CD14-positive monocyte (primary cell): Measurements from ENCODE around the gene GPR158. TPM values are rescaled to one million over a fixed set of nuclear protein-coding genes. Genes with fewer than 3 reads are reported as not detected.

ENCODE experiments used
- DNase-seq, 3 donors: peaks; one replicate each; pipeline ENCODE4 v3.0.0-alpha.2; 2011 to 2022
- H2AFZ ChIP-seq: 2 replicates; pipeline ENCODE4 v1.6.0; 2012; ENCODE audit warnings: mild to moderate bottlenecking, low read depth, low read length, inconsistent platforms; ENCODE audit not compliant: insufficient read depth, poor library complexity, severe bottlenecking
- H3K27ac ChIP-seq, 2 donors: 1 replicate in 1 of 2; 2 replicates in 1 of 2; pipeline ENCODE4 v1.5.1; 2012 to 2013; ENCODE audit warnings: low read length in 2 of 2, control low read depth in 1 of 2, inconsistent platforms in 1 of 2, low read depth in 1 of 2, mild to moderate bottlenecking in 1 of 2
- H3K27me3 ChIP-seq, 2 donors: one replicate each; pipeline versions ENCODE4 v1.6.0 to v1.6.1; 2011 to 2013; ENCODE audit warnings: low read length in 2 of 2; ENCODE audit not compliant: control insufficient read depth in 2 of 2, insufficient read depth in 2 of 2
- H3K36me3 ChIP-seq, 2 donors: replicated peaks in 1 of 2; 1 replicate in 1 of 2; 2 replicates in 1 of 2; pipeline versions ENCODE4 v1.5.1 to v1.6.1; 2012 to 2013; ENCODE audit warnings: low read length in 2 of 2, control low read depth in 1 of 2, inconsistent platforms in 1 of 2, mild to moderate bottlenecking in 1 of 2; ENCODE audit not compliant: insufficient read depth in 2 of 2, control insufficient read depth in 1 of 2
- H3K4me1 ChIP-seq, 2 donors: 1 replicate in 1 of 2; 2 replicates in 1 of 2; pipeline versions ENCODE4 v1.5.1 to v1.6.1; 2012 to 2013; ENCODE audit warnings: low read length in 2 of 2, control low read depth in 1 of 2, inconsistent platforms in 1 of 2, mild to moderate bottlenecking in 1 of 2, moderate library complexity in 1 of 2; ENCODE audit not compliant: insufficient read depth in 2 of 2, control insufficient read depth in 1 of 2
- H3K4me2 ChIP-seq: replicated peaks from 2 replicates; pipeline ENCODE3; 2012; ENCODE audit warnings: low read length, moderate library complexity, mild to moderate bottlenecking; ENCODE audit not compliant: poor library complexity, severe bottlenecking; ENCODE audit errors: extremely low read depth
- H3K4me3 ChIP-seq, 3 experiments: fragments of 200-600 bp in 1 of 3; sonication (generic) in 1 of 3; replicated peaks in 1 of 3; 1 replicate in 2 of 3; 2 replicates in 1 of 3; pipeline ENCODE4 v1.5.1; 2011 to 2013; ENCODE audit warnings: low read length in 3 of 3, mild to moderate bottlenecking in 3 of 3, control low read depth in 2 of 3, low read depth in 2 of 3, inconsistent platforms in 1 of 3, moderate library complexity in 1 of 3
- H3K79me2 ChIP-seq: 2 replicates; pipeline ENCODE4 v1.6.0; 2012; ENCODE audit warnings: mild to moderate bottlenecking, control low read depth, inconsistent platforms, low read length, moderate library complexity; ENCODE audit not compliant: insufficient read depth
- H3K9ac ChIP-seq: 2 replicates; pipeline ENCODE4 v1.6.0; 2017; ENCODE audit warnings: low read length, mild to moderate bottlenecking; ENCODE audit not compliant: insufficient read depth, poor library complexity, severe bottlenecking
- H3K9me3 ChIP-seq, 2 donors: replicated peaks in 1 of 2; 1 replicate in 1 of 2; 2 replicates in 1 of 2; pipeline versions ENCODE4 v1.5.1 to v1.6.1; 2012 to 2013; ENCODE audit warnings: low read length in 2 of 2, control low read depth in 1 of 2; ENCODE audit not compliant: control insufficient read depth in 1 of 2, insufficient read depth in 1 of 2
- H4K20me1 ChIP-seq: 2 replicates; pipeline ENCODE4 v1.6.0; 2012; ENCODE audit warnings: mild to moderate bottlenecking, low read length, control low read depth, moderate library complexity; ENCODE audit not compliant: insufficient read depth
- H3K27ac Mint-ChIP-seq, 7 donors: one replicate each; pipeline ENCODE4 v1.8.0; 2020; ENCODE audit warnings: mild to moderate bottlenecking in 7 of 7, mixed read lengths in 7 of 7, moderate library complexity in 6 of 7, inconsistent platforms in 2 of 7
- H3K27me3 Mint-ChIP-seq, 3 donors: one replicate each; pipeline ENCODE4 v1.8.0; 2021 to 2022; ENCODE audit warnings: low read depth in 3 of 3, mild to moderate bottlenecking in 3 of 3, mixed read lengths in 3 of 3, moderate library complexity in 3 of 3, inconsistent platforms in 1 of 3
- H3K36me3 Mint-ChIP-seq, 2 donors: one replicate each; pipeline ENCODE4 v1.8.0; 2020; ENCODE audit warnings: mixed read lengths in 2 of 2, inconsistent platforms in 1 of 2, mild to moderate bottlenecking in 1 of 2
- H3K4me1 Mint-ChIP-seq: one replicate; pipeline ENCODE4 v1.8.0; 2020; ENCODE audit warnings: mild to moderate bottlenecking, mixed read lengths
- H3K4me3 Mint-ChIP-seq, 2 donors: one replicate each; pipeline ENCODE4 v1.8.0; 2020; ENCODE audit warnings: mild to moderate bottlenecking in 2 of 2, mixed read lengths in 2 of 2, moderate library complexity in 1 of 2
- H3K9me3 Mint-ChIP-seq, 7 donors: one replicate each; pipeline ENCODE4 v1.8.0; 2020 to 2022; ENCODE audit warnings: mixed read lengths in 7 of 7, mild to moderate bottlenecking in 6 of 7, moderate library complexity in 6 of 7, inconsistent platforms in 2 of 7
- WGBS: methylation state at CpG from one replicate; pipeline ENCODE4 v1.1.5; 2013; ENCODE audit warnings: missing lambda C conversion rate; ENCODE audit not compliant: insufficient coverage; 5-methylcytosine and 5-hydroxymethylcytosine counted together
- intact Hi-C, 2 donors: fragments of 100-400 bp; cut with micrococcal nuclease; formaldehyde crosslinking; loops; one replicate each; pipeline versions ENCODE4 v1.15.0 to v1.15.1; 2023
- polyA plus RNA-seq, 3 donors: library from polyadenylated mRNA; depleted of rRNA in 1 of 3; unstranded in 2 of 3; stranded (reverse) in 1 of 3; fragments of 300-500 nt in 2 of 3; fragments of >200 nt in 1 of 3; fragmentation: Illumina TruSeq in 2 of 3; gene quantifications; 1 replicate in 2 of 3; 2 replicates in 1 of 3; pipeline ENCODE4 v1.2.3, GENCODE V29; 2012 to 2021
- TF ChIP-seq, protein P1 (sequence below): fragments of 200-600 bp; IDR thresholded peaks from one replicate; pipeline ENCODE4 v1.8.0; 2022; ENCODE audit warnings: antibody characterized with exemption, mild to moderate bottlenecking

The GPR158 gene
- polyA plus RNA-seq, 3 donors: not detected

DNA sequence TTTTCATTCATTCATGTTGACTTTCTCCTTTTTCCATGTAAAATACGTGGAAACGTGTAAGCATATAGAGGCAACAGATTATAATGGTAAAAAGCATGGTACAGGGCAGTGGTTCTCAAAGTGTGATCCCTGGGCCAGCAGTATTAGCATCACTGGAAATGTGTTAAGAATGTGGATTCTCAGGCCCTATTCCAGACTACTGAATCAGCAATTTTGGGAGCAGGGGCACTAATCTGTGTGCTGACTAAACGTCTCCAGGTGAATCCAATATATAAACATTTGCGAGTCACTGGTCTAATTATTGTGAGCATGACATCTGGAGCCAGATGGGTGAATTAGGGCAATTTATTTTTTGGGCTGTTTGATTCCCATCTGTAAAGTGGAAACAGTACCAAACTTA lies 5.1 kb upstream of the GPR158 start:
- Mint-ChIP-seq H3K9me3 (peaks cover 1 to 10% (median 7%) of the 10 kb centered on the region in 7 donors), H3K27me3 (peaks cover 15 to 18% (median 17%) of the 10 kb centered on the region in 3 donors), H3K27ac (no peak overlapping the region), H3K4me3 (no peak overlapping the region), H3K36me3 (no peaks in the 10 kb centered on the region), H3K4me1 (peaks cover 1% of the 10 kb centered on the region)
- H3K79me2 ChIP-seq: no peaks in the 10 kb centered on the region
- no peak overlapping the region for H3K4me3 ChIP-seq
- H3K36me3 ChIP-seq: no peaks in the 10 kb centered on the region
- no peak for DNase-seq
- H3K9me3 ChIP-seq: peaks cover 0 to 7% of the 10 kb centered on the region in 2 donors
- intact Hi-C loops: no loop called here
- TF ChIP-seq, protein P1, sequence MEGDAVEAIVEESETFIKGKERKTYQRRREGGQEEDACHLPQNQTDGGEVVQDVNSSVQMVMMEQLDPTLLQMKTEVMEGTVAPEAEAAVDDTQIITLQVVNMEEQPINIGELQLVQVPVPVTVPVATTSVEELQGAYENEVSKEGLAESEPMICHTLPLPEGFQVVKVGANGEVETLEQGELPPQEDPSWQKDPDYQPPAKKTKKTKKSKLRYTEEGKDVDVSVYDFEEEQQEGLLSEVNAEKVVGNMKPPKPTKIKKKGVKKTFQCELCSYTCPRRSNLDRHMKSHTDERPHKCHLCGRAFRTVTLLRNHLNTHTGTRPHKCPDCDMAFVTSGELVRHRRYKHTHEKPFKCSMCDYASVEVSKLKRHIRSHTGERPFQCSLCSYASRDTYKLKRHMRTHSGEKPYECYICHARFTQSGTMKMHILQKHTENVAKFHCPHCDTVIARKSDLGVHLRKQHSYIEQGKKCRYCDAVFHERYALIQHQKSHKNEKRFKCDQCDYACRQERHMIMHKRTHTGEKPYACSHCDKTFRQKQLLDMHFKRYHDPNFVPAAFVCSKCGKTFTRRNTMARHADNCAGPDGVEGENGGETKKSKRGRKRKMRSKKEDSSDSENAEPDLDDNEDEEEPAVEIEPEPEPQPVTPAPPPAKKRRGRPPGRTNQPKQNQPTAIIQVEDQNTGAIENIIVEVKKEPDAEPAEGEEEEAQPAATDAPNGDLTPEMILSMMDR: no peak
- no peak overlapping the region for H3K27ac ChIP-seq
- H3K4me1 ChIP-seq: no peaks in the 10 kb centered on the region
- peaks cover 5 to 18% of the 10 kb centered on the region in 2 donors for H3K27me3 ChIP-seq
- no peaks in the 10 kb centered on the region for H4K20me1 ChIP-seq
- WGBS: 88% methylated on average over 4 of the region's 4 CpGs
- H3K4me2 ChIP-seq: no peak overlapping the region
- H3K9ac ChIP-seq: no peak overlapping the region
- H2AFZ ChIP-seq: no peak overlapping the region

DNA sequence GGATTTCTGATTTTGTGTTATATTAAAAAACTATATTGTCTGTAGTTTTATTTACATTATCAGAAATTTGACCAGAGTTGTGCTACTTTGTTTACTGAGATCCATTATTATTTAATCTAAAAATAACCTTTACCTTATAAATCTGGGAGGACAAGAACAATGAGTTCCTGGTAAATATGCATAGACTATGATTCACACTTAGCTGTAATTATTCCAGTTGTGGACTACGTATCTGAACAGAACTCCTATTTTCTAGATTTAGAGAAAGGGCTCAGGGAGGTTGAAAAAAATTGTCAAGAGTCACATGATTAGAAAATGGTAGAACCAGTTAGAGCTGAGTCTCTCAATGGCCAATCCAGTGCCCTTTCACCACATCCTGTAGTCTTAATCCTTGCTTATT lies 4.2 kb upstream of the GPR158 start:
- Histone ChIP-seq H4K20me1 (no peaks in the 10 kb centered on the region), H3K4me1 (no peaks in the 10 kb centered on the region), H3K4me3 (no peak overlapping the region), H3K27ac (no peak overlapping the region), H3K36me3 (no peaks in the 10 kb centered on the region), H3K9ac (no peak overlapping the region), H3K79me2 (no peaks in the 10 kb centered on the region), H3K9me3 (peaks cover 5 to 15% of the 10 kb centered on the region in 2 donors), H3K27me3 (peaks cover 12 to 27% of the 10 kb centered on the region in 2 donors), H3K4me2 (no peak overlapping the region), H2AFZ (no peak overlapping the region)
- no CpG with 5 or more reads among the region's 1 CpG for WGBS
- Mint-ChIP-seq H3K27me3 (peaks cover 24 to 27% (median 26%) of the 10 kb centered on the region in 3 donors), H3K27ac (no peak overlapping the region), H3K9me3 (peaks cover under 1 to 13% (median 10%) of the 10 kb centered on the region in 7 donors), H3K4me3 (no peak overlapping the region), H3K36me3 (no peaks in the 10 kb centered on the region), H3K4me1 (peaks cover 1% of the 10 kb centered on the region)
- DNase-seq: no peak
- intact Hi-C loops: no loop called here
- TF ChIP-seq, protein P1: no peak
